Upper lobe of right lung (tissue), 1 donor: ENCODE data around the gene MUC5AC. TPM values are rescaled to one million over a fixed set of nuclear protein-coding genes. Genes with fewer than 3 reads are reported as not detected.
"Not testable (repeated sequence)": the region's sequence is repeated elsewhere in the genome, so short reads cannot be mapped to it uniquely, and the experiment has no call there.

Source experiments
- ATAC-seq: fragments of 200-7000 bp; cut with Tn5 transposase; one replicate; pipeline ENCODE4 v1.9.1; 2020; ENCODE audit warnings: mild to moderate bottlenecking, moderate library complexity
- DNase-seq: peaks from one replicate; pipeline ENCODE4 v3.0.0-alpha.2; 2020
- H3K27ac ChIP-seq: fragments of 200-600 bp; one replicate; pipeline ENCODE4 v1.8.0; 2022
- H3K27me3 ChIP-seq: fragments of 200-600 bp; one replicate; pipeline ENCODE4 v1.8.0; 2022; ENCODE audit warnings: mild to moderate bottlenecking
- H3K36me3 ChIP-seq: fragments of 200-600 bp; one replicate; pipeline ENCODE4 v1.8.0; 2022
- H3K4me1 ChIP-seq: fragments of 200-600 bp; one replicate; pipeline ENCODE4 v1.8.0; 2022
- H3K4me3 ChIP-seq: fragments of 200-600 bp; one replicate; pipeline ENCODE4 v1.8.0; 2022; ENCODE audit warnings: mild to moderate bottlenecking
- H3K9me3 ChIP-seq: fragments of 200-600 bp; one replicate; pipeline ENCODE4 v1.8.0; 2022
- intact Hi-C: fragments of 100-400 bp; cut with DNase I; formaldehyde crosslinking; loops from one replicate; pipeline ENCODE4 v1.11.0; 2022
- total RNA-seq: library from RNA; stranded (reverse); fragmentation: NEBNext Ultra II Directional; extraction: Animal tissue kit (Norgen Biotek cat#: 25700); gene quantifications from one replicate; pipeline ENCODE4 v1.2.1, GENCODE V29; 2021
- TF ChIP-seq, protein P1 (sequence below): fragments of 200-600 bp; IDR thresholded peaks from one replicate; pipeline ENCODE4 v1.8.0; 2022; ENCODE audit warnings: antibody characterized with exemption
- donor health status: DM: no; HTN: yes; CAD: no; lungs with severe emphysema.

Gene MUC5AC
- total RNA-seq, 1 donor from 2014 or later, result not detected

DNA sequence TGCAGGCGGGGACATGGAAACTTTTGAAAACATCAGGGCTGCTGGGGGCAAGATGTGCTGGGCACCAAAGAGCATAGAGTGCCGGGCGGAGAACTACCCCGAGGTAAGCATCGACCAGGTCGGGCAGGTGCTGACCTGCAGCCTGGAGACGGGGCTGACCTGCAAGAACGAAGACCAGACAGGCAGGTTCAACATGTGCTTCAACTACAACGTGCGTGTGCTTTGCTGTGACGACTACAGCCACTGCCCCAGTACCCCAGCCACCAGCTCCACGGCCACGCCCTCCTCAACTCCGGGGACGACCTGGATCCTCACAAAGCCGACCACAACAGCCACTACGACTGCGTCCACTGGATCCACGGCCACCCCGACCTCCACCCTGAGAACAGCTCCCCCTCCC lies 84.5 kb downstream of the MUC5AC start:
- Histone ChIP-seq H3K4me3 (no peak overlapping the region), H3K9me3 (no peaks in the 10 kb centered on the region), H3K27me3 (no peaks in the 10 kb centered on the region), H3K27ac (no peak overlapping the region), H3K4me1 (no peaks in the 10 kb centered on the region), H3K36me3 (no peaks in the 10 kb centered on the region)
- TF ChIP-seq, protein P1, sequence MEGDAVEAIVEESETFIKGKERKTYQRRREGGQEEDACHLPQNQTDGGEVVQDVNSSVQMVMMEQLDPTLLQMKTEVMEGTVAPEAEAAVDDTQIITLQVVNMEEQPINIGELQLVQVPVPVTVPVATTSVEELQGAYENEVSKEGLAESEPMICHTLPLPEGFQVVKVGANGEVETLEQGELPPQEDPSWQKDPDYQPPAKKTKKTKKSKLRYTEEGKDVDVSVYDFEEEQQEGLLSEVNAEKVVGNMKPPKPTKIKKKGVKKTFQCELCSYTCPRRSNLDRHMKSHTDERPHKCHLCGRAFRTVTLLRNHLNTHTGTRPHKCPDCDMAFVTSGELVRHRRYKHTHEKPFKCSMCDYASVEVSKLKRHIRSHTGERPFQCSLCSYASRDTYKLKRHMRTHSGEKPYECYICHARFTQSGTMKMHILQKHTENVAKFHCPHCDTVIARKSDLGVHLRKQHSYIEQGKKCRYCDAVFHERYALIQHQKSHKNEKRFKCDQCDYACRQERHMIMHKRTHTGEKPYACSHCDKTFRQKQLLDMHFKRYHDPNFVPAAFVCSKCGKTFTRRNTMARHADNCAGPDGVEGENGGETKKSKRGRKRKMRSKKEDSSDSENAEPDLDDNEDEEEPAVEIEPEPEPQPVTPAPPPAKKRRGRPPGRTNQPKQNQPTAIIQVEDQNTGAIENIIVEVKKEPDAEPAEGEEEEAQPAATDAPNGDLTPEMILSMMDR, result no peak
- intact Hi-C loops, result no loop called here
- DNase-seq (no peak), ATAC-seq (no peak)

DNA sequence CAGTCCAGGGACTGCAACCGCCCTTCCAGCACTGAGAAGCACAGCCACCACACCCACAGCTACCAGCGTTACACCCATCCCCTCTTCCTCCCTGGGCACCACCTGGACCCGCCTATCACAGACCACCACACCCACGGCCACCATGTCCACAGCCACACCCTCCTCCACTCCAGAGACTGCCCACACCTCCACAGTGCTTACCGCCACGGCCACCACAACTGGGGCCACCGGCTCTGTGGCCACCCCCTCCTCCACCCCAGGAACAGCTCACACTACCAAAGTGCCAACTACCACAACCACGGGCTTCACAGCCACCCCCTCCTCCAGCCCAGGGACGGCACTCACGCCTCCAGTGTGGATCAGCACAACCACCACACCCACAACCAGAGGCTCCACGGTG lies 85.0 kb downstream of the MUC5AC start:
- intact Hi-C loops, H3K36me3 ChIP-seq, DNase-seq, H3K4me1 ChIP-seq, H3K27ac ChIP-seq, H3K9me3 ChIP-seq, ATAC-seq, H3K27me3 ChIP-seq, H3K4me3 ChIP-seq: not testable (repeated sequence)

DNA sequence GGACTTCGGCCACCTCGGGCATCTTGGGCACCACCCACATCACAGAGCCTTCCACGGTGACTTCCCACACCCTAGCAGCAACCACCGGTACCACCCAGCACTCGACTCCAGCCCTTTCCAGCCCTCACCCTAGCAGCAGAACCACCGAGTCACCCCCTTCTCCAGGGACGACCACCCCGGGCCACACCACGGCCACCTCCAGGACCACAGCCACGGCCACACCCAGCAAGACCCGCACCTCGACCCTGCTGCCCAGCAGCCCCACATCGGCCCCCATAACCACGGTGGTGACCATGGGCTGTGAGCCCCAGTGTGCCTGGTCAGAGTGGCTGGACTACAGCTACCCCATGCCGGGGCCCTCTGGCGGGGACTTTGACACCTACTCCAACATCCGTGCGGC lies 85.8 kb downstream of the MUC5AC start:
- H3K9me3 ChIP-seq, H3K27me3 ChIP-seq, intact Hi-C loops: not testable (repeated sequence)

DNA sequence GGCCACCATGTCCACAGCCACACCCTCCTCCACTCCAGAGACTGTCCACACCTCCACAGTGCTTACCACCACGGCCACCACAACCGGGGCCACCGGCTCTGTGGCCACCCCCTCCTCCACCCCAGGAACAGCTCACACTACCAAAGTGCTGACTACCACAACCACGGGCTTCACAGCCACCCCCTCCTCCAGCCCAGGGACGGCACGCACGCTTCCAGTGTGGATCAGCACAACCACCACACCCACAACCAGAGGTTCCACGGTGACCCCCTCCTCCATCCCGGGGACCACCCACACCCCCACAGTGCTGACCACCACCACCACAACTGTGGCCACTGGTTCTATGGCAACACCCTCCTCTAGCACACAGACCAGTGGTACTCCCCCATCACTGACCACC lies 86.8 kb downstream of the MUC5AC start:
- H3K4me1 ChIP-seq, DNase-seq, intact Hi-C loops, H3K4me3 ChIP-seq, H3K27me3 ChIP-seq, H3K27ac ChIP-seq, ATAC-seq, H3K9me3 ChIP-seq, H3K36me3 ChIP-seq: not testable (repeated sequence)

More for the DNA sequence above, 85.8 kb downstream of the MUC5AC start:
- not testable (repeated sequence) for H3K27ac ChIP-seq, H3K4me3 ChIP-seq, H3K36me3 ChIP-seq, H3K4me1 ChIP-seq, DNase-seq, ATAC-seq

DNA sequence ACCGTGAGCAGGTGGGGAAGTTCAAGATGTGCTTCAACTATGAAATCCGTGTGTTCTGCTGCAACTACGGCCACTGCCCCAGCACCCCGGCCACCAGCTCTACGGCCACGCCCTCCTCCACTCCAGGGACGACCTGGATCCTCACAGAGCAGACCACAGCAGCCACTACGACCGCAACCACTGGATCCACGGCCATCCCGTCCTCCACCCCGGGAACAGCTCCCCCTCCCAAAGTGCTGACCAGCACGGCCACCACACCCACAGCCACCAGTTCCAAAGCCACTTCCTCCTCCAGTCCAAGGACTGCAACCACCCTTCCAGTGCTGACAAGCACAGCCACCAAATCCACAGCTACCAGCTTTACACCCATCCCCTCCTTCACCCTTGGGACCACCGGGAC lies 88.0 kb downstream of the MUC5AC start:
- H3K4me3 ChIP-seq, H3K4me1 ChIP-seq, H3K27ac ChIP-seq, H3K9me3 ChIP-seq, intact Hi-C loops, H3K27me3 ChIP-seq, ATAC-seq, DNase-seq, H3K36me3 ChIP-seq: not testable (repeated sequence)

DNA sequence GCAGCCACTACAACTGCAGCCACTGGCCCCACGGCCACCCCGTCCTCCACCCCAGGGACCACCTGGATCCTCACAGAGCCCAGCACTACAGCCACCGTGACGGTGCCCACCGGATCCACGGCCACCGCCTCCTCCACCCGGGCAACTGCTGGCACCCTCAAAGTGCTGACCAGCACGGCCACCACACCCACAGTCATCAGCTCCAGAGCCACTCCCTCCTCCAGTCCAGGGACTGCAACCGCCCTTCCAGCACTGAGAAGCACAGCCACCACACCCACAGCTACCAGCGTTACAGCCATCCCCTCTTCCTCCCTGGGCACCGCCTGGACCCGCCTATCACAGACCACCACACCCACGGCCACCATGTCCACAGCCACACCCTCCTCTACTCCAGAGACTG lies 88.5 kb downstream of the MUC5AC start:
- H3K4me1 ChIP-seq, intact Hi-C loops, ATAC-seq, H3K27me3 ChIP-seq, H3K9me3 ChIP-seq, DNase-seq, H3K36me3 ChIP-seq, H3K4me3 ChIP-seq, H3K27ac ChIP-seq: not testable (repeated sequence)

DNA sequence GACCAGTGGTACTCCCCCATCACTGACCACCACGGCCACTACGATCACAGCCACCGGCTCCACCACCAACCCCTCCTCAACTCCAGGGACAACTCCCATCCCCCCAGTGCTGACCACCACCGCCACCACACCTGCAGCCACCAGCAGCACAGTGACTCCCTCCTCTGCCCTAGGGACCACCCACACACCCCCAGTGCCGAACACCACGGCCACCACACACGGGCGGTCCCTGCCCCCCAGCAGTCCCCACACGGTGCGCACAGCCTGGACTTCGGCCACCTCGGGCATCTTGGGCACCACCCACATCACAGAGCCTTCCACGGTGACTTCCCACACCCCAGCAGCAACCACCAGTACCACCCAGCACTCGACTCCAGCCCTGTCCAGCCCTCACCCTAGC lies 89.3 kb downstream of the MUC5AC start:
- H3K27ac ChIP-seq, H3K4me3 ChIP-seq, ATAC-seq, H3K4me1 ChIP-seq, H3K9me3 ChIP-seq, DNase-seq, intact Hi-C loops, H3K36me3 ChIP-seq, H3K27me3 ChIP-seq: not testable (repeated sequence)

DNA sequence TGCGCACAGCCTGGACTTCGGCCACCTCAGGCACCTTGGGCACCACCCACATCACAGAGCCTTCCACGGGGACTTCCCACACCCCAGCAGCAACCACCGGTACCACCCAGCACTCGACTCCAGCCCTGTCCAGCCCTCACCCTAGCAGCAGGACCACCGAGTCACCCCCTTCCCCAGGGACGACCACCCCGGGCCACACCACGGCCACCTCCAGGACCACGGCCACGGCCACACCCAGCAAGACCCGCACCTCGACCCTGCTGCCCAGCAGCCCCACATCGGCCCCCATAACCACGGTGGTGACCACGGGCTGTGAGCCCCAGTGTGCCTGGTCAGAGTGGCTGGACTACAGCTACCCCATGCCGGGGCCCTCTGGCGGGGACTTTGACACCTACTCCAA lies 91.2 kb downstream of the MUC5AC start:
- H3K27me3 ChIP-seq, H3K36me3 ChIP-seq, H3K9me3 ChIP-seq, intact Hi-C loops, ATAC-seq, DNase-seq, H3K4me3 ChIP-seq, H3K27ac ChIP-seq, H3K4me1 ChIP-seq: not testable (repeated sequence)

DNA sequence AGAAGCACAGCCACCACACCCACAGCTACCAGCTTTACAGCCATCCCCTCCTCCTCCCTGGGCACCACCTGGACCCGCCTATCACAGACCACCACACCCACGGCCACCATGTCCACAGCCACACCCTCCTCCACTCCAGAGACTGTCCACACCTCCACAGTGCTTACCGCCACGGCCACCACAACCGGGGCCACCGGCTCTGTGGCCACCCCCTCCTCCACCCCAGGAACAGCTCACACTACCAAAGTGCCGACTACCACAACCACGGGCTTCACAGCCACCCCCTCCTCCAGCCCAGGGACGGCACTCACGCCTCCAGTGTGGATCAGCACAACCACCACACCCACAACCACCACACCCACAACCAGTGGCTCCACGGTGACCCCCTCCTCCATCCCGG lies 92.7 kb downstream of the MUC5AC start:
- H3K27ac ChIP-seq, H3K36me3 ChIP-seq, ATAC-seq, H3K4me1 ChIP-seq, intact Hi-C loops, DNase-seq, H3K4me3 ChIP-seq, H3K27me3 ChIP-seq, H3K9me3 ChIP-seq: not testable (repeated sequence)

Other genes with a start within 250 kb of the MUC5AC start
- 52.9 TPM for gene CHID1, start 247.1 kb upstream of the MUC5AC start, total RNA-seq
- 92.0 TPM for gene AP2A2, start 232.1 kb upstream of the MUC5AC start, total RNA-seq
- gene MUC6, start 121.2 kb upstream of the MUC5AC start, total RNA-seq, result not detected
- not detected for gene MUC2, start 83.1 kb upstream of the MUC5AC start, total RNA-seq
- gene MUC5B, start 65.1 kb downstream of the MUC5AC start, total RNA-seq, result 1.2 TPM
- gene TOLLIP, start 151.7 kb downstream of the MUC5AC start, total RNA-seq, result 71.1 TPM
- gene BRSK2, start 232.0 kb downstream of the MUC5AC start, total RNA-seq, result 0.26 TPM